Gastrocnemius medialis (tissue), 4 donors: Measurements from ENCODE around the gene FBXL19.

ENCODE experiments used
- POLR2A ChIP-seq, 2 donors: fragments of 450-650 bp; IDR thresholded peaks; one replicate each; pipeline ENCODE4 v1.6.1; 2017; ENCODE audit warnings: antibody characterized with exemption in 2 of 2, mild to moderate bottlenecking in 2 of 2, moderate library complexity in 2 of 2
- TF ChIP-seq, protein P1 (sequence below), 5 experiments: fragments of 450-650 bp in 3 of 5; fragments of 200-600 bp in 2 of 5; sonication (generic) in 2 of 5; IDR thresholded peaks in 4 of 5; conservative IDR thresholded peaks in 1 of 5; 1 replicate in 4 of 5; 2 replicates in 1 of 5; pipeline ENCODE4 v1.5.1; 2016 to 2019; ENCODE audit warnings: antibody characterized with exemption in 5 of 5, mild to moderate bottlenecking in 3 of 5, moderate library complexity in 3 of 5

DNA sequence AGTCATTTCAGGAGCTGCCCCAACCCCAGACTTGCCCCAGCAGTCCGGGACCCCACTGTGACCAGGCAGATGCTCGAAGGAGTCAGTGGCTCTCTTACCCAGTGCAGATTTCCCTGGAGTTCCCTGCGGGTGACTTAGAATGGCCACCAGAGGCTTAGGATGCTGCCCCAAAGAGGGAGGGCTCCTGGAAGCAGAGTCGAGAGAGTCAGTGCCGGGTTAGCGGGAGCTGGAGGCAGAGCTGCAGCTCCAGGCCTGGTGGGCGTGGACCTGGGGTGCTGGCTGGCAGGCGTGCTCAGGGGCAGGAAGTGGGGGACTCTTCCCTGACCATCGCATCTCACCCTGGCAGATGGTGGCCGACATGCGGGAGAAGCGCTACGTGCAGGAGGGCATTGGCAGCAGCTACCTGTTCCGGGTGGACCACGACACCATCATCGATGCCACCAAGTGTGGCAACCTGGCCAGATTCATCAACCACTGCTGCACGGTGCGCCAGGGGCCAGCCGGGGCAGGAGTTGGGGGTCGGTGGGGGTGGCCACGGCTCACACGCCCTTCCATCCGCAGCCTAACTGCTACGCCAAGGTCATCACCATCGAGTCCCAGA lies 60.0 kb downstream of the FBXL19 start:
- TF ChIP-seq, protein P1, sequence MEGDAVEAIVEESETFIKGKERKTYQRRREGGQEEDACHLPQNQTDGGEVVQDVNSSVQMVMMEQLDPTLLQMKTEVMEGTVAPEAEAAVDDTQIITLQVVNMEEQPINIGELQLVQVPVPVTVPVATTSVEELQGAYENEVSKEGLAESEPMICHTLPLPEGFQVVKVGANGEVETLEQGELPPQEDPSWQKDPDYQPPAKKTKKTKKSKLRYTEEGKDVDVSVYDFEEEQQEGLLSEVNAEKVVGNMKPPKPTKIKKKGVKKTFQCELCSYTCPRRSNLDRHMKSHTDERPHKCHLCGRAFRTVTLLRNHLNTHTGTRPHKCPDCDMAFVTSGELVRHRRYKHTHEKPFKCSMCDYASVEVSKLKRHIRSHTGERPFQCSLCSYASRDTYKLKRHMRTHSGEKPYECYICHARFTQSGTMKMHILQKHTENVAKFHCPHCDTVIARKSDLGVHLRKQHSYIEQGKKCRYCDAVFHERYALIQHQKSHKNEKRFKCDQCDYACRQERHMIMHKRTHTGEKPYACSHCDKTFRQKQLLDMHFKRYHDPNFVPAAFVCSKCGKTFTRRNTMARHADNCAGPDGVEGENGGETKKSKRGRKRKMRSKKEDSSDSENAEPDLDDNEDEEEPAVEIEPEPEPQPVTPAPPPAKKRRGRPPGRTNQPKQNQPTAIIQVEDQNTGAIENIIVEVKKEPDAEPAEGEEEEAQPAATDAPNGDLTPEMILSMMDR (IDR thresholded peaks at IDR 0.05 in 4 of 5, conservative IDR thresholded peaks at IDR 0.05 in 1 of 5): no peak
- TF ChIP-seq POLR2A (IDR thresholded peaks at IDR 0.05): no peak
